COLO829 (cell line): ENCODE data around the gene EAF1.
"Not testable (repeated sequence)": the region's sequence is repeated elsewhere in the genome, so short reads cannot be mapped to it uniquely, and the experiment has no call there.

Experiments
- DNase-seq: peaks from one replicate; pipeline ENCODE4 v3.0.0; 2012; ENCODE audit warnings: low spot score

Gene EAF1

DNA sequence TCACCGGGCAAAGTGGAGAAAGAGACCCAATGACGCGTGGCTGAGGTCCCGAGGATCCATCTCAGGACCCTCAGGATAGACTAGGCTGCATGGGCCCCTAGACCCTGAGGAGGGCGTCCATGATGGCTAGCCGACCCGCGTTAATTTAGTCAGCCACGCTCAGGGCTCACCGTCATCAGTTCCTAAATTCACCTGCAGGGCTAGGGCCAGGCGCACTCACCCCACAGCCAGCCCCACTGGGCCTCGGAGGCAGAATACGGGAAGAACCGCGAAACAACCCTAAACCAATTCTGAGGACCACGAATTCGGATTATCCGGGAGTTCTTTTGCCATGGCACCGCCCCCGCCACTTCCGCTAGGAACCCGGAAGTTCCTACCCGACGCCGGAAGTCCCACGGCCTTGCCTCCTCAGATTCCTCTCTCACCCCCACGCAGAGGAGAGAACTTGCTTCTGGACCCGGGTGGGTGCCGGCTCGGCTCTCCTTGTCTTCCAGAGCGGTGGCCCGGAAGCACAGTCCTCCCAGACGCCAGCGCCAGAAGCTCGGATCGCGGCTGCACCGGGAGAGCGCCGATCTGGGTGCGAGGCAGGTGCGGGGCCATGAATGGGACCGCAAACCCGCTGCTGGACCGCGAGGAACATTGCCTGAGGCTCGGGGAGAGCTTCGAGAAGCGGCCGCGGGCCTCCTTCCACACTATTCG is at the start of gene EAF1, which contains the start of gene METTL6:
TSS of gene EAF1 (plus strand) at position 417 of the 699 bp plus-strand sequence. CDS start at position 599, 182 bp downstream.
TSS of gene METTL6 (minus strand) at position 363 of the 699 bp plus-strand sequence. CDS start 1,033 bp downstream, outside the sequence.
- peak; percentile 69 for DNase-seq

DNA sequence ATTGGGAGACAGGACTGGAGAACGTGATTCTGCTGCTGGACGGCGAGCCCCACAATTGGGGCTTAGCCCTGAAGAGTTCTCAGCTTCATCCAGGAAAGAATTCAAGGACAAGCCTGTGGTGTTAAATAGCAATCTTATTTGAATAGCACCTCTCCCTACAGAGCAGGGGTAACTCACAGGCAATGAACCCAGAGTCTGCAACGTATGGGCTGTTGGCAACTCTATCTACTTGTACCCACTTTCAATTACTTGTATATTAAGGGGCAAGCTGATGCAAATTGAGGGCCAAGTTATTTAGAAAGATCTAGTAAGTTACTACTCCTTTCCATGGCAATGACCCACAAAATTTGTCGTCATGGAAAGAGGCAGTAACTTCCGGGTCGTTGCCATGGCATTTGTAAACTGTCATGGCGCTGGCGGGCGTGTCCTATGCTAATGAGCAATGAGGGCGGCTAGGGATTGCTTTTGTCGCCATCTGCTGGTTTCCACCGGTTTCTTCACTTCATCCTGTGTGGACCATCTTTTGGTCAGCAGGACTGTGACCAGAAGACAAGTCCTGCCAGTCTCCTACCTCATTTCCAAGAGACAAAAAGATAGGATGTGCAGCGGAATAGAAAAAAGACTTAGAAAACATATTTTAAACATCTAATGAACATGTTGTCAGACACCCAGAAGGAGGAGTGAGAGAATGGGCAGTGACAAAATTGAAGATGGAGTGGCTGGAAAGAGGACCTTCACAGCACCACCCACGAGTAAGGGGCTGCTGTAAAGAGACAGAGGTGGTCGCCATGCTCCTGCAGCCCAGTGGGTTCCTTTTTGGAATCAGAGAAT is 49.2 kb upstream of the EAF1 start:
- DNase-seq = no peak

DNA sequence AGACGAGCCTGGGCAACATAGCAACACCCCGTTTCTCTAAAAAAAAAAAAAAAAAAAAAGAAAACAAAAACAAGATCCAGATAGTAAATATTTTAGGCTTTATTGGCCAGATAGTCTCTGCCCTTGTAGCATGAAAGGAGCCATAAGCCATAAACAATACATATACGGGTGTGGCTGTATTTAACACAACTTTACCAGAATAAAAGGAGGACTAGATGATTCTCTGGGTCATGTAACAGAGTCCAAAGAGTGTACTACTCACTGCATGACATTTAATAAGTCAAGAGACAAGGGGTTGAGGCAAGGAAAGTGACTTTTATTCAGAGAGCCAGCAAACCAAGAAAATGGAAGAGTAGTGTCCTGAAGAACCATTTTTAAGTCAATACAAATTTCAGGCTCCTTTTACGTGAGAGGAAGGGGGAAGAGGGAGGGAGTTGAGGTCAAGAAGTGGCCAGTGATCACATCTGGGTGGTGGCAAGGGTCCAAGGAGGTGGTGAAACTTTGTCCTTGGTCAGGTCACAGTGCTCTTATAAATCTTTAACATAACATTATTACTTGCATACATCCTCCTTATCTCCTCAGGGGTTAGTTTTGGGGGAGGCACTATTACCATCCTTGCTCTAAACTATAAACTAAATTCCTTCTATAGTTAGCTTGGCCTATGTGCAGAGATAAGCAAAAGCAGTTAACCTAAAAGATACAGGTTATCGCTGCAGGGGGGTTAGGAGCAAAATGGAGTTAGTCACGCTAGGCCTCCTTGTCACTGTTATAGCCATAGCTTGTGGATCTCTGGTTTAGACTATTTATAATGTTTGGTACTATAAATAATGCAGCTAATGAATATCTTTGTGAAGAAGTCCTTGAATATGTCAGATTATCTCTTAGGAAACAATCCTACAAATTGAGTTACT is 46.2 kb upstream of the EAF1 start:
- no peak for DNase-seq

- DNase-seq = no peak
Measured at GRCh38 chr3:15382405-15382923, 44.9 kb upstream of the EAF1 start.

DNA sequence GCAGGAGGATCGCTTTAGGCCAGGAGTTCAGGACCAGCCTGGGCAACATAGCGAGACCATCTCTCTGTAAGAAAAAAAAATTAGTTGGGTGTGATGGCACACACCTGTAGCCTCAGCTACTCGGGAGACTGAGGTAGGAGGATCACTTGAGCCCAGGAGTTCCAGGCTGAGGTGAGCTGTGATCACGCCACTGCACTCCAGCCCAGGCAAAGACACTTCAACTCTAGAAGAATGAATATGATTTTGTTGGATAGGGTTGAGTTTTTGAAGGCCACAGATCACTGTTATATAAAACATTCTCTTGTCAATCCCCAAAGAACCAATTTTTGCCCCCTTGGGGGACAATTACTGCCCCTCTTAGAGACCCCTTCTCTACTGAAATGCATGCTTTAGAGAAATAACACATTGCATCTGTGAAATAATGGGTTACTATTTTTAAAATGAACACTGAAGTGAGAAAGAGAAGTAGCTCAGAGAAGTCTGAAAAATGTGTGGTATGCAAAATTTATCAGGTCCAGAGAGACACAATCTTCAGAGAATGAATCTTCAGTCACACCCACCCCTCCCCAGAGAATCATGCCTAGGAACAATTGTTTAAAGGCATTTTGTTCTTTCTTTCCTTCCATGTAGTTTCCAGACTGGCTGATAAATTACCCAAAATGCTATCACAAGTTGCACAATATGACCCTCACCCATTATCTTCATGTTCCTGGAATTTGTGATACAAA is 42.7 kb upstream of the EAF1 start:
- no peak for DNase-seq

- not testable (repeated sequence) for DNase-seq
Measured at GRCh38 chr3:15385238-15385695, 42.1 kb upstream of the EAF1 start.

DNA sequence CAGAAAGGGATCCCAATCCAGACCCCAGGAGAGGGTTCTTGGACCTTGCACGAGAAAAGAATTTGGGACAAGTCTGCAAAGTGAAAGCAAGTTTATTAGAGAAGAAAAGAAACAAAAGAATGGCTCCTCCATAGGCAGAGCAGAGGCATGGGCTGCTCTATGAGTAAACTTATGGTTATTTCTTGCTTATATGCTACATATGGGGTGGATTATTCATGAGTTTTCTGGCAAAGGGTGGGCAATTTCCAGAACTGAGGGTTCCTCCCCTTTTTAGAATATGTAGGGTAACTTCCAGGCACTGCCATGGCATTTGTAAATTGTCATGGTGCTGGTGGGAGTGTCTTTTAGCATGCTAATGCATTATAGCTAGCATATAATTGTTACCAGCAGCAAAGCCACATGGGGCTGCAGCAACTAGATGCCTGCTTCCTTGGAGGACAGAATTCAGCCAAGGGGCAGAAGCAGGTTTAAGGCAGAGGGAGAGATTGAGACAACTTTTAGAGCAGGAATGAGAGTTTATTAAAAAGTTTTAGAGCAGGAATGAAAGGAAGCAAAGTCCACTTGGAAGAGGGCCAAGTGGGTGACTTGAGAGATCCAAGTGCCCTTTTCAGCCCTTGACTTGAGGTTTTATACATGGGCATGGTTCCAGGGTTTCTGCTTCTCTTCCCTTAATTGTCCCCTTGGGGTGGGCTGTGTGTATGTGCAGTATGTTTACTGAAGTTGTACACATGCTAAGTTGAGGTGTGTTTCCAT is 41.3 kb upstream of the EAF1 start:
- no peak for DNase-seq

GRCh38 chr3:15386654-15386955 is 40.8 kb upstream of the EAF1 start:
- DNase-seq = not testable (repeated sequence)

DNA sequence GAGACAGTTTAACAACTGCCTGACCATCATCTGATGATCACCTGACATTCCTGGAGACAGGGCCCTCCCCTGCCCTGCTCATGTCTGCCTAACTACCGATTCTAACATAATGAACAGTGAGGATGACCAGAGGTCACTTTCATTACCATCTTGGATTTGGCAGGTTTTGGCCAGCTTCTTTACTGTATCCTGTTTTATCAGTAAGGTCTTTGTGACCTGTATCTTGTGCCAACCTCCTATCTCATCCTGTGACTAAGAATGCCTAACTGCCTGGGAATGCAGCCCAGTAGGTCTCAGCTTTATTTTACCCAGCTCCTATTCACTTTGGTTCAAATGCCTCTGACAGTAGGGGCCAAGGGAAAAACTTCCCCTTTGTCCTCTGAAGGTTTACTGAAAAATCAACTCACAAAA is 40.2 kb upstream of the EAF1 start:
- DNase-seq = peak; percentile 22

DNA sequence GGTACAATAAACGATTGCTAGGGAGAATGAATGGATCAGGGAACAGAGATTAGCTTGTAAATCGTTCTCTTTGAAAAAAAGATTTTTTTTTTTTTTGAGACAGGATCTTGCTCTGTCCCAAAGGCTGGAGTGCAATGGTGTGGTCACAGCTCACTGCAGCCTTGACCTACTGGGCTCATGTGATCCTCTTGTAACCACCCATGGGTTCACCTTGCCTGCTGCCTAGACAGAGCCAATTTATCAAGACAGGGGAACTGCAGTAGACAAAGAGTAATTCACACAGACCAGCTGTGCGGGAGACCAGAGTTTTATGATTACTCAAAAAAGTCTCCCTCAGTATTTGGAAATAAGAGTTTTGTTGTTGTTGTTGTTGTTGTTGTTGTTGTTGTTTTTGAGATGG is 39.7 kb upstream of the EAF1 start:
- no peak for DNase-seq

GRCh38 chr3:15388335-15388734 is 39.1 kb upstream of the EAF1 start:
- DNase-seq = not testable (repeated sequence)

- no peak for DNase-seq
Measured at GRCh38 chr3:15390460-15390859, 36.9 kb upstream of the EAF1 start.

DNA sequence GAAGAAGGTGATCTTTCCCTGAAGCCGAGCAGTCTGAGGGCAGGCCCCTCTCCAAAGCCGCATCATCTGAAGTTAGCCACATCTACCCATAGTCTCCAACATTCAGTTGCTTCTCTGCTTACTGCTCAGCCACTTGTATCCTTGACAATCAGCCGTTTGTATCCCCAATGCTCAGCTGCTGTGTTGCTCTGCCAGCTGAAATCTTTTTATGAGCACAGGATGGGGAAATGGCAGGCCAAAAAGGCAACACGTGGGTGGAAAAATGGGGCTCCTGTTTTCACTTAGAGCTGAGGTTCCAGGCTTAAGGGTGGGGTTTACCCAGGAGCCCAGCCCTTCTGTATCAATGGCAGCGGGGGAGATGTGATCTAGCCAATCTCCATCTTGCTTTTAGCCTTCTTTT is 36.4 kb upstream of the EAF1 start:
- peak; percentile 32 for DNase-seq

GRCh38 chr3:15393252-15393651 is 34.1 kb upstream of the EAF1 start:
- not testable (repeated sequence) for DNase-seq

DNA sequence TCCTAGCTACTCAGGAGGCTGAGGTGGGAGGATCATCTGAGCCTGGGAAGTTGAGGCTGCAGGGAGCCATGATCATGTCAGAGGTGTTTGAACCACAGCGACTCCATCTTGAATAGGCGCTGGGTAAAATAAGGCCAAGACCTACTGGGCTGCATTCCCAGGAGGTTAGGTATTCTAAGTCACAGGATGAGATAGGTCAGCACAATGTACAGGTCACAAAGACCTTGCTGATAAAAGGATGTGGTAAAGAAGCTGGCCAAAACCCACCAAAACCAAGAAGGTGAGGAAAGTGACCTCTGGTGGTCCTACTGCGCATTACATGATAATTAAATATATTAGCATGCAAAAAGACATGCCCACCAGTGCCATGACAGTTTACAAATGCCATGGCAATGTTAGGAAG is 28.7 kb upstream of the EAF1 start:
- DNase-seq = not testable (repeated sequence)

- DNase-seq = no peak
Measured at GRCh38 chr3:15399970-15400369, 27.4 kb upstream of the EAF1 start.

- DNase-seq = no peak
Measured at GRCh38 chr3:15401936-15402335, 25.5 kb upstream of the EAF1 start.

DNA sequence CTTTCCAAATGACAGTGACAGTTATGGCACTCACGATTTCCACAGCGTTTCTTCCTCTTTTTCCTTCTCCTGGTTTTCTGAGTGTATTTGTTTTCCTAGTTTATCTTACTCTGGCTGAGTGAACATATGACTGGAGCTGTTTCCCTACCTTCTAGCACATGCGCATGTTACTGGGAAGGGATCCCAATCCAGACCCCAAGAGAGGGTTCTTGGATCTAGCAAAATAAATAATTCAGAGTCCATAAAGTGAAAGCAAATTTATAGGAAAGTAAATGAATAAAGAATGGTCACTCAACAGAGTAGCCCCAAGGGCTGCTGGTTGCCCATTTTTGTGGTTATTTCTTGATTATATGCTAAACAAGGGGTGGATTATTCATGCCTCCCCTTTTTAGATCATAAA is 23.9 kb upstream of the EAF1 start:
- no peak for DNase-seq

DNA sequence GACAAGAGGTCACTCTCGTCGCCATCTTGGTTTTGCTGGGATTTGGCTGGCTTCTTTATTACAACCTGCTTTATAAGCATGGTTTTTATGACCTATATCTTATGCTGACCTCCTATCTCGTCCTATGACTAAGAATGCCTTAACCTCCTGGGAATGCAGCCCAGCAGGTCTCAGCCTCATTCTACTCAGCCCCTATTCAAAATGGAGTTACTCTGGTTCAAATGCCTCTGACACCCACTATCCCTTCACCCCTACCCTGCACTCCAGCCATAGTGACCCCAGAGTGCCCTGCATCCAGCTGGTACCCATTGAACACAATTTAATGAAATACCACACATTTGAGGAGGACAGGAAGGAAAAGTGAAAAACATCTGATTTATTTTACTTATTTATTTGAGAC is 23.4 kb upstream of the EAF1 start:
- no peak for DNase-seq

DNA sequence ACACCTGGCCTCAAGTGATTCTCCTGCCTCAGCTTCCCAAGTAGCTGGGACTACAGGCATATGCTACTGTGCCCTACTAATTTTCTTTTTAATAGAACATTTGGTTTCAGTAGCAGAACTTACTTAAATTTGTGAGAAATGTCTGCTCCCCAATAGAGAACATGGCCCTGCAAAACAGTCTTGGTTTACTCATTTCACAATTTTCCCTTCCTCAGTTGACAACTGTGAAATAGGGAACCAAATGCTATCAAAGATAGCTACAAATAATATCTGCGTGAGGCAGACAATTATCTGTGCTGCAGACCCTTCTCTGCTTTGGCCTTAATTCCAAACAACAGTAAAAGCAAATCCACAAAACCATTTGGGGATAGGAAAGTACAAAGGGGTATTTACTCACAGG is 22.6 kb upstream of the EAF1 start:
- DNase-seq = no peak
